ENCODE measurements around the gene ARHGEF3.

The ARHGEF3 gene

GRCh38 chr3:56838448-56838847 is 36.7 kb upstream of the ARHGEF3 start:
- H2BK15ac ChIP-seq (replicated peaks; ENCODE audit: low read depth): no peak overlapping the region
- no peak overlapping the region for H3K9ac ChIP-seq (ENCODE audit: low read length)
- no peak for DNase-seq
- H3K79me1 ChIP-seq (ENCODE audit: low read length): no peaks in the 10 kb centered on the region
- H2AK5ac ChIP-seq (ENCODE audit: low read length): no peak overlapping the region
- no peak overlapping the region for H3K27ac ChIP-seq (ENCODE audit: low read depth, low read length)
- no peak overlapping the region for H3K18ac ChIP-seq (ENCODE audit: low read length)
- H2BK5ac ChIP-seq (ENCODE audit: low read length): no peak overlapping the region
- no peaks in the 10 kb centered on the region for H3K36me3 ChIP-seq (ENCODE audit: control insufficient read depth, insufficient read depth, low read length)
- H3K4me2 ChIP-seq (ENCODE audit: low read length): no peak overlapping the region
- WGBS (ENCODE audit: extremely low coverage, insufficient coverage, low lambda C conversion rate): no CpG with 5 or more reads among the region's 4 CpGs
- H4K8ac ChIP-seq (ENCODE audit: low read depth, low read length): no peak overlapping the region
- H3K4ac ChIP-seq (ENCODE audit: low read depth, low read length): no peak overlapping the region
- H3K4me1 ChIP-seq (ENCODE audit: control insufficient read depth, low read depth, low read length): no peaks in the 10 kb centered on the region
- H3K4me3 ChIP-seq (ENCODE audit: low read length): no peak overlapping the region
- no peak overlapping the region for H3K56ac ChIP-seq (ENCODE audit: low read length)
- no peaks in the 10 kb centered on the region for H3K79me2 ChIP-seq (ENCODE audit: control insufficient read depth, insufficient read depth, low read length)
- H3K27me3 ChIP-seq (ENCODE audit: insufficient read depth, low read length, poor library complexity): no peaks in the 10 kb centered on the region
- no peak overlapping the region for H3K23ac ChIP-seq (ENCODE audit: low read length)
- H2BK120ac ChIP-seq (ENCODE audit: low read depth, low read length): peak overlapping the region; percentile 6
- H4K5ac ChIP-seq (ENCODE audit: low read length): no peak overlapping the region

- no peak overlapping the region for H3K18ac ChIP-seq (ENCODE audit: low read length)
- no peak overlapping the region for H4K8ac ChIP-seq (ENCODE audit: low read depth, low read length)
- no peak for DNase-seq
- no peaks in the 10 kb centered on the region for H3K4me1 ChIP-seq (ENCODE audit: control insufficient read depth, low read depth, low read length)
- no peak overlapping the region for H2BK120ac ChIP-seq (ENCODE audit: low read depth, low read length)
- no peaks in the 10 kb centered on the region for H3K36me3 ChIP-seq (ENCODE audit: control insufficient read depth, insufficient read depth, low read length)
- H3K27me3 ChIP-seq (ENCODE audit: insufficient read depth, low read length, poor library complexity): no peaks in the 10 kb centered on the region
- H3K27ac ChIP-seq (ENCODE audit: low read depth, low read length): no peak overlapping the region
- no peak overlapping the region for H4K5ac ChIP-seq (ENCODE audit: low read length)
- no peak overlapping the region for H3K4me3 ChIP-seq (ENCODE audit: low read length)
- WGBS (ENCODE audit: extremely low coverage, insufficient coverage, low lambda C conversion rate): no CpG with 5 or more reads among the region's 9 CpGs
- no peak overlapping the region for H3K4me2 ChIP-seq (ENCODE audit: low read length)
- no peak overlapping the region for H2BK5ac ChIP-seq (ENCODE audit: low read length)
- H3K9ac ChIP-seq (ENCODE audit: low read length): no peak overlapping the region
- H3K79me1 ChIP-seq (ENCODE audit: low read length): no peaks in the 10 kb centered on the region
- H3K4ac ChIP-seq (ENCODE audit: low read depth, low read length): no peak overlapping the region
- no peak overlapping the region for H2BK15ac ChIP-seq (replicated peaks; ENCODE audit: low read depth)
- H2AK5ac ChIP-seq (ENCODE audit: low read length): no peak overlapping the region
- no peaks in the 10 kb centered on the region for H3K79me2 ChIP-seq (ENCODE audit: control insufficient read depth, insufficient read depth, low read length)
- no peak overlapping the region for H3K23ac ChIP-seq (ENCODE audit: low read length)
- no peak overlapping the region for H3K56ac ChIP-seq (ENCODE audit: low read length)
These were observed 35.6 kb upstream of the ARHGEF3 start for GRCh38 chr3:56837196-56837955.

DNA sequence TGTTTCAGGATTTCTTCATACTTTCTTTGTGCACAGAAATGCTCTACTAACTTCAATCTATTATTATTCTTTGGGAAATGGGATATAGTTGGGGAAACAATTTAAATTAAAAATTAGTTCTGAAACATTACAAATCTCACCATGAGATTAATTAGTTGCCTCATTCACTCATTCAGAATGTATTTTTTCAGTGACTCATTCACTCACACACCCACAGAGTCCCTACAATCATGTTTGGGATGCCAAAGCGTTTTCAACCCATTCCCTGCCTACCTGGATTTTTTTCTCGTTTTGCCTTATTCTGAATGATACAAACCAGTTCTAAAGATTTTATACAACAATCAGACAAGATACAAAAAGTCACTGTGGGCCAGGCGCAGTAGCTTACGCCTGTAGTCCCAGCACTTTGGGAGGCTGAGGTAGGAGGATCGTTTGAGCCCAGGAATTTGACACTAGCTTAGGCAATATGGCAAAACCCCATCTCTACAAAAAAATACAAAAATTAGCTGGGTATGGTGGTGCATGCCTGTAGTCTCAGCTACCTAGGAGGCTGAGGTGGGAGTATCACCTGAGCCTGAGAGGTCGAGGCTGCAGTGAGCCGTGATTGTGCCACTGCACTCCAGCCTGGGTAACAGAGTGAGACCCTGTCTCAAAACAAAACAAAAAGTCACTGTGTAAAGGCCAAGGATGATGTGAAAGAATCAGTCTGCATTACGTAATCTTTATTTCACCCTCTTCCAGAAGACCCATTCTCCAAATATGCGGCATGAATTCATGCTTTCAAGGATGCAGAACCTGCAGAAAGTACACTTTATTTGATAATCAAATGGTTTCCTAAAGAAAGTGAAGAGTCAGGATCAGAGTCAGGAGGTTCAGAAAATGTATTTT is 34.8 kb upstream of the ARHGEF3 start:
- no peak overlapping the region for H2BK5ac ChIP-seq (ENCODE audit: low read length)
- no peaks in the 10 kb centered on the region for H3K27me3 ChIP-seq (ENCODE audit: insufficient read depth, low read length, poor library complexity)
- H2BK15ac ChIP-seq (replicated peaks; ENCODE audit: low read depth): no peak overlapping the region
- H2BK120ac ChIP-seq (ENCODE audit: low read depth, low read length): no peak overlapping the region
- no peak overlapping the region for H3K18ac ChIP-seq (ENCODE audit: low read length)
- H3K79me2 ChIP-seq (ENCODE audit: control insufficient read depth, insufficient read depth, low read length): no peaks in the 10 kb centered on the region
- H4K8ac ChIP-seq (ENCODE audit: low read depth, low read length): no peak overlapping the region
- H3K36me3 ChIP-seq (ENCODE audit: control insufficient read depth, insufficient read depth, low read length): no peaks in the 10 kb centered on the region
- H3K27ac ChIP-seq (ENCODE audit: low read depth, low read length): no peak overlapping the region
- no peak overlapping the region for H2AK5ac ChIP-seq (ENCODE audit: low read length)
- H3K4ac ChIP-seq (ENCODE audit: low read depth, low read length): no peak overlapping the region
- no peak for DNase-seq
- H3K4me1 ChIP-seq (ENCODE audit: control insufficient read depth, low read depth, low read length): no peaks in the 10 kb centered on the region
- no peak overlapping the region for H4K5ac ChIP-seq (ENCODE audit: low read length)
- H3K4me2 ChIP-seq (ENCODE audit: low read length): no peak overlapping the region
- H3K4me3 ChIP-seq (ENCODE audit: low read length): no peak overlapping the region
- WGBS (ENCODE audit: extremely low coverage, insufficient coverage, low lambda C conversion rate): no CpG with 5 or more reads among the region's 9 CpGs
- H3K23ac ChIP-seq (ENCODE audit: low read length): no peak overlapping the region
- no peaks in the 10 kb centered on the region for H3K79me1 ChIP-seq (ENCODE audit: low read length)
- no peak overlapping the region for H3K56ac ChIP-seq (ENCODE audit: low read length)
- no peak overlapping the region for H3K9ac ChIP-seq (ENCODE audit: low read length)

GRCh38 chr3:56835650-56836227 is 34.0 kb upstream of the ARHGEF3 start:
- Histone ChIP-seq H3K4me1 (ENCODE audit: control insufficient read depth, low read depth, low read length) (no peaks in the 10 kb centered on the region), H3K9ac (ENCODE audit: low read length) (no peak overlapping the region), H3K18ac (ENCODE audit: low read length) (no peak overlapping the region), H3K79me2 (ENCODE audit: control insufficient read depth, insufficient read depth, low read length) (no peaks in the 10 kb centered on the region), H4K5ac (ENCODE audit: low read length) (no peak overlapping the region), H3K79me1 (ENCODE audit: low read length) (no peaks in the 10 kb centered on the region), H3K23ac (ENCODE audit: low read length) (no peak overlapping the region), H2AK5ac (ENCODE audit: low read length) (no peak overlapping the region), H3K27ac (ENCODE audit: low read depth, low read length) (no peak overlapping the region), H2BK5ac (ENCODE audit: low read length) (no peak overlapping the region), H2BK15ac (replicated peaks; ENCODE audit: low read depth) (no peak overlapping the region), H4K8ac (ENCODE audit: low read depth, low read length) (no peak overlapping the region), H3K4ac (ENCODE audit: low read depth, low read length) (no peak overlapping the region), H2BK120ac (ENCODE audit: low read depth, low read length) (no peak overlapping the region), H3K4me2 (ENCODE audit: low read length) (no peak overlapping the region), H3K4me3 (ENCODE audit: low read length) (no peak overlapping the region), H3K56ac (ENCODE audit: low read length) (no peak overlapping the region), H3K36me3 (ENCODE audit: control insufficient read depth, insufficient read depth, low read length) (no peaks in the 10 kb centered on the region), H3K27me3 (ENCODE audit: insufficient read depth, low read length, poor library complexity) (no peaks in the 10 kb centered on the region)
- no peak for DNase-seq
- no CpG with 5 or more reads among the region's 6 CpGs for WGBS (ENCODE audit: extremely low coverage, insufficient coverage, low lambda C conversion rate)

DNA sequence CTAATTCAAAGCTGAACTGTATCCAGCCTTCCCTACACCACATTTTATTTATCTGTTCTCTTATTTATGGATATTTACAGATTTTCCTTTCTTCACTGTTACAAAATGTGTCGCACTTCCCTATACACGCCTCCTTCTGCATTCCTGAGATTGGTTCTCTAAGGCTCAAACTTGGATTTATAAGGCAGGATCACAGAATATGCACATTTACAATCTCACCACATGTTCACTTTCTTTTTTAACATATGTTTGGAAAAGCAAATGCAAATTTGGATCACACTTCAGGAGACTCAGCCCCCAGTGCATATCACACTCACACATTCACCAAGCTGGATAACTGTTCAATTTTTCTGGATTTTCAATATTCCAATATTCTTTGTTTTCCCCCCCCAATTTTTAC is 31.8 kb upstream of the ARHGEF3 start:
- no peak overlapping the region for H3K4me2 ChIP-seq (ENCODE audit: low read length)
- WGBS (ENCODE audit: extremely low coverage, insufficient coverage, low lambda C conversion rate): no CpG with 5 or more reads among the region's 2 CpGs

More for the DNA sequence above, 31.8 kb upstream of the ARHGEF3 start:
- no peak for DNase-seq
- Histone ChIP-seq H2AK5ac (ENCODE audit: low read length) (no peak overlapping the region), H3K4ac (ENCODE audit: low read depth, low read length) (no peak overlapping the region), H3K36me3 (ENCODE audit: control insufficient read depth, insufficient read depth, low read length) (no peaks in the 10 kb centered on the region), H3K27me3 (ENCODE audit: insufficient read depth, low read length, poor library complexity) (no peaks in the 10 kb centered on the region), H4K5ac (ENCODE audit: low read length) (no peak overlapping the region), H3K9ac (ENCODE audit: low read length) (no peak overlapping the region), H3K56ac (ENCODE audit: low read length) (no peak overlapping the region), H2BK15ac (replicated peaks; ENCODE audit: low read depth) (no peak overlapping the region), H3K79me1 (ENCODE audit: low read length) (no peaks in the 10 kb centered on the region), H3K18ac (ENCODE audit: low read length) (no peak overlapping the region), H3K79me2 (ENCODE audit: control insufficient read depth, insufficient read depth, low read length) (no peaks in the 10 kb centered on the region), H3K27ac (ENCODE audit: low read depth, low read length) (no peak overlapping the region), H3K4me3 (ENCODE audit: low read length) (no peak overlapping the region), H2BK5ac (ENCODE audit: low read length) (no peak overlapping the region), H2BK120ac (ENCODE audit: low read depth, low read length) (no peak overlapping the region), H3K4me1 (ENCODE audit: control insufficient read depth, low read depth, low read length) (no peaks in the 10 kb centered on the region), H4K8ac (ENCODE audit: low read depth, low read length) (no peak overlapping the region), H3K23ac (ENCODE audit: low read length) (no peak overlapping the region)

All from mesendoderm (in vitro differentiated cells).